Liver (tissue), 9 donors: ENCODE results near the gene TWF2. TPM values are rescaled to one million over a fixed set of nuclear protein-coding genes. Genes with fewer than 3 reads are reported as not detected.

Experiments used
- DNase-seq: peaks from one replicate; pipeline ENCODE4 v3.0.0-alpha.2; 2017; ENCODE audit warnings: low spot score
- H3K27ac ChIP-seq, 2 donors: one replicate each; pipeline ENCODE4 v1.7.0; 2013; ENCODE audit warnings: inconsistent platforms in 2 of 2, low read length in 2 of 2, control low read depth in 1 of 2, low read depth in 1 of 2, mild to moderate bottlenecking in 1 of 2
- H3K27me3 ChIP-seq, 4 donors: one replicate each; pipeline versions ENCODE4 v1.6.1 to v1.7.0; 2013; ENCODE audit warnings: low read length in 3 of 4, inconsistent platforms in 1 of 4, mild to moderate bottlenecking in 1 of 4, moderate library complexity in 1 of 4; ENCODE audit not compliant: control insufficient read depth in 4 of 4, insufficient read depth in 4 of 4
- H3K36me3 ChIP-seq, 4 donors: one replicate each; pipeline versions ENCODE4 v1.6.1 to v1.7.0; 2013; ENCODE audit warnings: low read length in 3 of 4, mild to moderate bottlenecking in 3 of 4, low read depth in 1 of 4, moderate library complexity in 1 of 4; ENCODE audit not compliant: control insufficient read depth in 4 of 4, insufficient read depth in 3 of 4
- H3K4me1 ChIP-seq, 4 donors: one replicate each; pipeline versions ENCODE4 v1.6.1 to v1.7.0; 2013; ENCODE audit warnings: low read length in 3 of 4, mild to moderate bottlenecking in 3 of 4, moderate library complexity in 1 of 4; ENCODE audit not compliant: control insufficient read depth in 4 of 4, insufficient read depth in 4 of 4
- H3K4me3 ChIP-seq, 3 donors: one replicate each; pipeline versions ENCODE4 v1.6.1 to v1.7.0; 2013; ENCODE audit warnings: low read length in 3 of 3, control low read depth in 1 of 3, low read depth in 1 of 3, mild to moderate bottlenecking in 1 of 3
- H3K9ac ChIP-seq, 2 donors: one replicate each; pipeline ENCODE4 v1.7.0; 2013; ENCODE audit warnings: low read length in 2 of 2, mild to moderate bottlenecking in 2 of 2, moderate library complexity in 2 of 2, control low read depth in 1 of 2, low read depth in 1 of 2
- H3K9me3 ChIP-seq, 4 donors: one replicate each; pipeline versions ENCODE4 v1.6.1 to v1.7.0; 2013; ENCODE audit warnings: low read length in 3 of 4; ENCODE audit not compliant: control insufficient read depth in 4 of 4
- ATF3 ChIP-seq: IDR thresholded peaks from 2 replicates; pipeline ENCODE4 v1.6.1; 2016; ENCODE audit warnings: antibody characterized with exemption
- CTCF ChIP-seq: fragments of 150-350 bp; IDR thresholded peaks from 2 replicates; pipeline ENCODE4 v1.5.1; 2017; ENCODE audit warnings: improper control_type of control experiment, low read depth, low read length; ENCODE audit not compliant: missing input control
- EGR1 ChIP-seq, 2 donors: IDR thresholded peaks; 2 replicates each; pipeline ENCODE4 v1.6.1; 2016 to 2018; ENCODE audit warnings: antibody characterized with exemption in 2 of 2, low read depth in 2 of 2
- FOXA1 ChIP-seq: IDR thresholded peaks from 2 replicates; pipeline ENCODE4 v1.6.1; 2016; ENCODE audit warnings: antibody characterized with exemption
- FOXA2 ChIP-seq: IDR thresholded peaks from 2 replicates; pipeline ENCODE4 v1.6.1; 2016; ENCODE audit warnings: antibody characterized with exemption
- GABPA ChIP-seq, 2 donors: IDR thresholded peaks in 1 of 2; conservative IDR thresholded peaks in 1 of 2; 2 replicates each; pipeline ENCODE4 v1.6.1; 2016; ENCODE audit warnings: antibody characterized with exemption in 2 of 2, mild to moderate bottlenecking in 1 of 2, moderate library complexity in 1 of 2
- HNF4A ChIP-seq, 2 donors: conservative IDR thresholded peaks; 2 replicates each; pipeline ENCODE4 v1.6.1; 2016; ENCODE audit warnings: antibody characterized with exemption in 2 of 2, mild to moderate bottlenecking in 2 of 2
- HNF4G ChIP-seq: IDR thresholded peaks from 2 replicates; pipeline ENCODE4 v1.6.1; 2016; ENCODE audit warnings: antibody characterized with exemption
- JUND ChIP-seq, 2 donors: IDR thresholded peaks; 2 replicates each; pipeline ENCODE4 v1.6.1; 2016; ENCODE audit warnings: antibody characterized with exemption in 2 of 2
- MAX ChIP-seq: IDR thresholded peaks from 2 replicates; pipeline ENCODE4 v1.6.1; 2016; ENCODE audit warnings: antibody characterized with exemption
- NR2F2 ChIP-seq: IDR thresholded peaks from 2 replicates; pipeline ENCODE4 v1.6.1; 2016; ENCODE audit warnings: antibody characterized with exemption
- RAD21 ChIP-seq, 2 donors: IDR thresholded peaks; 2 replicates each; pipeline ENCODE4 v1.6.1; 2016; ENCODE audit warnings: antibody characterized with exemption in 2 of 2, mild to moderate bottlenecking in 2 of 2
- REST ChIP-seq: IDR thresholded peaks from 2 replicates; pipeline ENCODE4 v1.6.1; 2016; ENCODE audit warnings: antibody characterized with exemption, mild to moderate bottlenecking
- RXRA ChIP-seq, 2 donors: IDR thresholded peaks; 2 replicates each; pipeline ENCODE4 v1.6.1; 2017 to 2018; ENCODE audit warnings: antibody characterized with exemption in 2 of 2, mild to moderate bottlenecking in 1 of 2
- SP1 ChIP-seq: IDR thresholded peaks from 2 replicates; pipeline ENCODE4 v1.6.1; 2018; ENCODE audit warnings: antibody characterized with exemption, mild to moderate bottlenecking
- TAF1 ChIP-seq: conservative IDR thresholded peaks from 2 replicates; pipeline ENCODE4 v1.6.1; 2016; ENCODE audit warnings: antibody characterized with exemption, mild to moderate bottlenecking
- YY1 ChIP-seq: IDR thresholded peaks from 2 replicates; pipeline ENCODE4 v1.6.1; 2016; ENCODE audit warnings: antibody characterized with exemption, mild to moderate bottlenecking
- WGBS: extraction: QIAGEN DNeasy Blood & Tissue Kit; methylation state at CpG from one replicate; pipeline ENCODE4 v1.1.7; 2013; 5-methylcytosine and 5-hydroxymethylcytosine counted together
- polyA plus RNA-seq, 2 donors: library from polyadenylated mRNA; stranded (reverse) in 1 of 2; unstranded in 1 of 2; fragments of 200-250 nt in 1 of 2; fragments of >200 nt in 1 of 2; fragmentation: Nextera tagmentation in 1 of 2; extraction: Ambion mirVana in 1 of 2; gene quantifications; one replicate each; pipeline versions ENCODE4 v1.2.1 to v1.2.3, GENCODE V29; 2013 to 2015
- total RNA-seq, 2 donors: library from RNA; depleted of rRNA; stranded (reverse); fragments of >200 nt; gene quantifications; one replicate each; pipeline ENCODE4 v1.2.3, GENCODE V29; 2014
- donor health status: healthy.
- donor health status: healthy.
- donor health status: healthy.
- donor health status: healthy.
- donor health status: healthy.

TWF2 gene
- total and polyA plus RNA-seq, 4 donors, result 12.0 to 26.3 (median 17.6) TPM

GRCh38 chr3:52198643-52199608 lies 40.0 kb downstream of the TWF2 start:
- Histone ChIP-seq H3K9ac (peak overlapping the region; percentile 77 to 94), H3K4me3 (peak overlapping the region; percentile 74 to 95 (median 82)), H3K27me3 (no peaks in the 10 kb centered on the region), H3K36me3 (peaks cover 6 to 24% (median 21%) of the 10 kb centered on the region in 4 donors), H3K4me1 (peaks cover 10 to 49% (median 37%) of the 10 kb centered on the region in 4 donors), H3K27ac (peak overlapping the region; percentile 72 to 83), H3K9me3 (no peaks in the 10 kb centered on the region)
- no peak for TF ChIP-seq RAD21 (IDR thresholded peaks at IDR 0.05)
- TF ChIP-seq REST, result peak; percentile 19
- no peak for TF ChIP-seq SP1
- no peak for TF ChIP-seq FOXA2
- peak; percentile 17 for TF ChIP-seq NR2F2
- peak in 1 of 2 donors; percentile 29 for TF ChIP-seq RXRA (IDR thresholded peaks at IDR 0.05)
- peak; percentile 25 for TF ChIP-seq YY1
- 19% methylated on average over 14 of the region's 14 CpGs for WGBS
- no peak for DNase-seq

GRCh38 chr3:52197842-52198625 lies 40.9 kb downstream of the TWF2 start, which contains the start of gene ALAS1:
ALAS1 (plus strand) TSS chr3:52198160; CDS start chr3:52199242, 1,082 bp downstream.
- peaks cover 2 to 17% (median 12%) of the 10 kb centered on the region in 4 donors for H3K36me3 ChIP-seq
- WGBS, result 1% methylated on average over 71 of the region's 71 CpGs
- no peaks in the 10 kb centered on the region for H3K27me3 ChIP-seq
- H3K9ac ChIP-seq, result peak within 1 kb of the TSS; percentile 77 to 94
- peak; percentile 97 for DNase-seq
- peak within 1 kb of the TSS; percentile 72 to 83 for H3K27ac ChIP-seq
- H3K9me3 ChIP-seq, result no peaks in the 10 kb centered on the region
- peaks cover 6 to 44% (median 30%) of the 10 kb centered on the region in 4 donors for H3K4me1 ChIP-seq
- peak within 1 kb of the TSS; percentile 74 to 95 (median 82) for H3K4me3 ChIP-seq
- TF ChIP-seq NR2F2 (peak; percentile 69), RAD21 (IDR thresholded peaks at IDR 0.05) (peak; percentile 18 to 39), HNF4A (conservative IDR thresholded peaks at IDR 0.05) (peak in 1 of 2 donors; percentile 54), JUND (IDR thresholded peaks at IDR 0.05) (no peak), FOXA2 (no peak), ATF3 (peak; percentile 27), CTCF (no peak), MAX (no peak), SP1 (peak; percentile 59), TAF1 (peak; percentile 83), GABPA (IDR thresholded peaks at IDR 0.05 in 1 of 2, conservative IDR thresholded peaks at IDR 0.05 in 1 of 2) (no peak), HNF4G (no peak), FOXA1 (peak; percentile 21), EGR1 (IDR thresholded peaks at IDR 0.05; ENCODE audit: low read depth in 2 of 2) (peak in 1 of 2 donors; percentile 40), REST (peak; percentile 94), RXRA (IDR thresholded peaks at IDR 0.05) (peak; percentile 11 to 65)
